HFFc6 (cell line): ENCODE measurements around the gene FDPS. TPM values are rescaled to one million over a fixed set of nuclear protein-coding genes. Genes with fewer than 3 reads are reported as not detected.
"Not testable (repeated sequence)": the region's sequence is repeated elsewhere in the genome, so short reads cannot be mapped to it uniquely, and the experiment has no call there.

ENCODE experiments used
- DNase-seq: peaks from one replicate; pipeline ENCODE4 v3.0.0-alpha.2; 2018
- H3K27ac Mint-ChIP-seq: 2 replicates; pipeline ENCODE4 v1.8.0; 2020; ENCODE audit warnings: mild to moderate bottlenecking, mixed read lengths
- H3K27me3 Mint-ChIP-seq: 2 replicates; pipeline ENCODE4 v1.8.0; 2021; ENCODE audit warnings: mild to moderate bottlenecking, moderate library complexity, mixed read lengths; ENCODE audit not compliant: insufficient read depth
- H3K36me3 Mint-ChIP-seq: 2 replicates; pipeline ENCODE4 v1.8.0; 2021; ENCODE audit warnings: low read depth, mixed read lengths
- H3K4me1 Mint-ChIP-seq: 2 replicates; pipeline ENCODE4 v1.8.0; 2020; ENCODE audit warnings: low read depth, mixed read lengths
- H3K4me3 Mint-ChIP-seq: 2 replicates; pipeline ENCODE4 v1.8.0; 2020; ENCODE audit warnings: mild to moderate bottlenecking, moderate library complexity, mixed read lengths
- H3K9me3 Mint-ChIP-seq: 2 replicates; pipeline ENCODE4 v1.8.0; 2020; ENCODE audit warnings: mild to moderate bottlenecking, mixed read lengths
- total RNA-seq, 6 experiments: library from RNA; stranded (reverse); fragmentation: NEBNext Ultra II Directional; extraction: Animal tissue kit (Norgen Biotek cat#: 25700); gene quantifications; 2 replicates in 1 of 6; 3 replicates in 5 of 6; pipeline ENCODE4 v1.2.3, GENCODE V29; 2021
- TF ChIP-seq, protein P1 (sequence below): fragments of 200-600 bp; sonication (generic); IDR thresholded peaks from 2 replicates; pipeline ENCODE4 v1.5.0; 2021; ENCODE audit warnings: antibody characterized with exemption, mild to moderate bottlenecking

Gene FDPS
- total RNA-seq, 6 experiments from 2014 or later = 117 to 147 (median 127) TPM

DNA sequence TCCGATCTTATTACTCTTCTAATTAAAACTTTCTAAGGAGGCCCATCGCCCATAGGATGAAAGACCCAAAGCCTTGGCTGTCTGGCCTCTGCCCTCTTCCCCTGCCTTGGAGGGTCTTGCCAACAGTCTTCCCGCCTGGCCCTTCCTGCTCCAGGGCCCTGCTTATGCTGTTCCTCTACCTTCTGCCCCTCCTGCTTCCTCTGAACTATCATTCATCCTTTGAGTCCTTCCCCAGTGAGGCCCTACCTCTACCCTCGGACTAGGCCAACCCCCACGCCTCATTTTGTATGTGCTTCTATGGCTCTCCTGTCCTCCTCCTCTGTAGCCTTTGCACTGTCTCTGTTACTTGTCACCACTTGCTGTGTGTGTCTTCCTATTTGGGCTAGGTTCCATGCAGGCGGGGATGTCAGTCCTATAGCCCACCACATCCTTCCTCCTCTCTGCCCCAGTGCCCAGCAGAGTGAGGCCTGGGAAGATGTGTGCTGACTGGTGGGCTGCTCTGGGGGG lies 17.4 kb downstream of the FDPS start:
- Mint-ChIP-seq H3K27ac (peak overlapping the region; percentile 52), H3K27me3 (peaks cover 17% of the 10 kb centered on the region), H3K36me3 (peaks cover 12% of the 10 kb centered on the region), H3K4me3 (peak overlapping the region; percentile 96), H3K4me1 (peaks cover 27% of the 10 kb centered on the region), H3K9me3 (no peaks in the 10 kb centered on the region)
- TF ChIP-seq, protein P1, sequence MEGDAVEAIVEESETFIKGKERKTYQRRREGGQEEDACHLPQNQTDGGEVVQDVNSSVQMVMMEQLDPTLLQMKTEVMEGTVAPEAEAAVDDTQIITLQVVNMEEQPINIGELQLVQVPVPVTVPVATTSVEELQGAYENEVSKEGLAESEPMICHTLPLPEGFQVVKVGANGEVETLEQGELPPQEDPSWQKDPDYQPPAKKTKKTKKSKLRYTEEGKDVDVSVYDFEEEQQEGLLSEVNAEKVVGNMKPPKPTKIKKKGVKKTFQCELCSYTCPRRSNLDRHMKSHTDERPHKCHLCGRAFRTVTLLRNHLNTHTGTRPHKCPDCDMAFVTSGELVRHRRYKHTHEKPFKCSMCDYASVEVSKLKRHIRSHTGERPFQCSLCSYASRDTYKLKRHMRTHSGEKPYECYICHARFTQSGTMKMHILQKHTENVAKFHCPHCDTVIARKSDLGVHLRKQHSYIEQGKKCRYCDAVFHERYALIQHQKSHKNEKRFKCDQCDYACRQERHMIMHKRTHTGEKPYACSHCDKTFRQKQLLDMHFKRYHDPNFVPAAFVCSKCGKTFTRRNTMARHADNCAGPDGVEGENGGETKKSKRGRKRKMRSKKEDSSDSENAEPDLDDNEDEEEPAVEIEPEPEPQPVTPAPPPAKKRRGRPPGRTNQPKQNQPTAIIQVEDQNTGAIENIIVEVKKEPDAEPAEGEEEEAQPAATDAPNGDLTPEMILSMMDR = no peak
- no peak for DNase-seq

DNA sequence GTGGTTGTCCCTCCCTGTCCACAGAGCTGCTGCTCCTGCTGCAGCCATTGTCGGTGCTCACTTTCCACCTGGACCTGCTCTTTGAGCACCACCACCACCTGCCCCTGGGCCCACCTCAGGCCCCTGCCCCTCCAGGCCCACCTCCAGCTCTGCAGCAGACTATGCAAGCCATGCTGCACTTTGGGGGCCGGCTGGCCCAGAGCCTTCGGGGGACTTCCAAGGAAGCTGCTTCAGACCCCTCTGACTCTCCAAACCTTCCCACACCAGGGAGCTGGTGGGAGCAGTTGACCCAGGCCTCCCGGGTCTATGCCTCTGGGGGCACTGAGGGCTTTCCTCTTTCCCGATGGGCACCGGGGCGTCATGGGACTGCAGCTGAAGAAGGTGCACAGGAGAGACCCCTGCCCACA lies 18.0 kb downstream of the FDPS start:
- no peaks in the 10 kb centered on the region for H3K9me3 Mint-ChIP-seq
- H3K36me3 Mint-ChIP-seq = peaks cover 16% of the 10 kb centered on the region
- TF ChIP-seq, protein P1 = no peak
- H3K27ac Mint-ChIP-seq = no peak overlapping the region
- H3K27me3 Mint-ChIP-seq = peaks cover 16% of the 10 kb centered on the region
- no peak for DNase-seq
- H3K4me3 Mint-ChIP-seq = no peak overlapping the region
- H3K4me1 Mint-ChIP-seq = peaks cover 21% of the 10 kb centered on the region

GRCh38 chr1:155327981-155328380 lies 19.3 kb downstream of the FDPS start:
- TF ChIP-seq, protein P1 = no peak
- Mint-ChIP-seq H3K4me1 (peaks cover 12% of the 10 kb centered on the region), H3K27me3 (peaks cover 16% of the 10 kb centered on the region), H3K36me3 (peaks cover 16% of the 10 kb centered on the region), H3K4me3 (no peak overlapping the region), H3K9me3 (no peaks in the 10 kb centered on the region), H3K27ac (no peak overlapping the region)
- DNase-seq = no peak

- DNase-seq, H3K27ac Mint-ChIP-seq, H3K4me3 Mint-ChIP-seq, H3K9me3 Mint-ChIP-seq: not testable (repeated sequence)
- Mint-ChIP-seq H3K27me3 (peaks cover 15% of the 10 kb centered on the region), H3K4me1 (peaks cover 12% of the 10 kb centered on the region), H3K36me3 (peaks cover 21% of the 10 kb centered on the region)
Observed at GRCh38 chr1:155328856-155329255, 20.2 kb downstream of the FDPS start.

DNA sequence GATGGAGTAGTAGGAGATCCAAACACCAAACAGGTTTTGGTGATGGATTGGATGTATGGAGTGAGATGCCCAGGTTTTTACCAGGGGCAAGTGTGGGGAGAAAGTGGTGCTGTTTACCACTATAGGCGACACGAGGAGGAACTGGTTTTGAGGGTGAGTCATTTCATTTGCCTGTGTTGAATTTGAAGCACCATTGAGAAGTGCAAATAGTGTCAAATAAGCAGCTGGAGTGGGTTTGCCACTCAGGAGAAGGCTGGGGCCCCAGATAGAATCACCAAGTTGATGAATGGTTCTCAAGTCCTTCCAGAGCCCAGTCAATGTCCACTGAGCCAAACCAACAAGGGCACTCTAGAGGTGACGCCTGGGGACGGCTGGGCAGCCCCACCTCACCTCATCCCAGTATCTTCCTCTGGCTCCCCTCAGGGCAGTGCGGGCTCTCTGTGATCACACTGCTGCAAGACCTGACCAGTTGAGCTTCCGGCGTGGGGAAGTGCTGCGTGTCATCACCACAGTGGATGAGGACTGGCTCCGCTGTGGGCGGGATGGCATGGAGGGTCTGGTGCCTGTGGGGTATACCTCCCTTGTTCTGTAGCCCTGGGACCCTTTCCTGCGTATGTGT lies 21.4 kb downstream of the FDPS start:
- Mint-ChIP-seq H3K27ac (peak overlapping the region; percentile 11; the same call in 1 of the 2 replicates), H3K27me3 (peaks cover 8% of the 10 kb centered on the region), H3K4me1 (peaks cover 12% of the 10 kb centered on the region), H3K36me3 (peaks cover 21% of the 10 kb centered on the region), H3K4me3 (no peak overlapping the region), H3K9me3 (no peaks in the 10 kb centered on the region)
- TF ChIP-seq, protein P1 = no peak
- DNase-seq = no peak

- Mint-ChIP-seq H3K9me3 (no peaks in the 10 kb centered on the region), H3K36me3 (peaks cover 32% of the 10 kb centered on the region), H3K4me1 (no peaks in the 10 kb centered on the region), H3K27me3 (no peaks in the 10 kb centered on the region; the same call in 1 of the 2 replicates), H3K4me3 (no peak overlapping the region), H3K27ac (no peak overlapping the region)
- no peak for DNase-seq
- TF ChIP-seq, protein P1 = no peak
Observed at GRCh38 chr1:155334962-155335361, 26.3 kb downstream of the FDPS start.
